Measurements from ENCODE around the gene ASB15.
"Not testable (repeated sequence)": the region's sequence is repeated elsewhere in the genome, so short reads cannot be mapped to it uniquely, and the experiment has no call there.

Gene ASB15

GRCh38 chr7:123598657-123599056 lies 3.0 kb upstream of the ASB15 start:
- DNase-seq (ENCODE audit: low read depth): no peak

- DNase-seq (ENCODE audit: low read depth): no peak
Measured at GRCh38 chr7:123599766-123600165, 1.9 kb upstream of the ASB15 start.

- DNase-seq (ENCODE audit: low read depth): no peak
Measured at GRCh38 chr7:123600876-123601275, 745 bp upstream of the ASB15 start.

DNA sequence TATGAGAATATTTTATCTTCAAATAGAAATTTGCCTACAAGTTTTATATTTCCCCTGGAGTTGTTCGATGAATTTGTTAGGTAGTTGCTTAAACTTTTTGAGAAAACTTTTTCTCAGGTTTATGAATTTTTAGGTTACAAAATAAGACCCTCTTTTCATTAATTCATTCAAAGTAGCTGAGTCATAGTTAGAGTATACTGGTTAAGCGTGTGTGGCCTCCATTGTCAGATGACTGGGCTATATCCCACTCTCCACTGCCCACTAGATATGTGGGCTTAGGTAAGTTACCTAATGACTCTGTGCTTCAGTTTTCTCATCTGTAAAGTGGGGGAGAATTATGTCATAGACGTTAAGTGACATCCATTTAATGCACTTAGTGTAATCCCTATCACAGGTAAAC lies 1.0 kb downstream of the ASB15 start:
- no peak for DNase-seq (ENCODE audit: low read depth)

DNA sequence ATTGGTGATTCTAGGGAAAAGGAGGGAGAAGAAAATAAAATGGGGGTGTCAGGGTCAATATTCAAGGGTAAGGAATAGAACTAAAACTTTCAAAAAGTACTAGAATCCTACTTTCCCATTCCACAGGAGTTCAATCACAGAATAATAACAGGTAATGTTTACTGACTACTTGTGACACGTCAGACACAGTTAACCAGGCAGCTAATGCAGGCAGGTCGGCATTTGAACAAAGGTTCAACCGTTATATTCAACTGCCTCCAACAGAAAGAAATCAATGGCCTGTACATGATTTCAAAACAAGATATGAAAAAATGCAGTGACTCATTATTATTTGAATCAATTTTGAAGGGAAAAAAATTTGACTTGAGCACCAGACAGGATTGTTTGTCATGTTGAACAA lies 3.1 kb downstream of the ASB15 start:
- no peak for DNase-seq (ENCODE audit: low read depth)

GRCh38 chr7:123607423-123607975 lies 5.9 kb downstream of the ASB15 start:
- no peak for DNase-seq (ENCODE audit: low read depth)

- DNase-seq (ENCODE audit: low read depth): no peak
Measured at GRCh38 chr7:123608991-123609882, 7.6 kb downstream of the ASB15 start.

GRCh38 chr7:123609883-123610239 lies 8.2 kb downstream of the ASB15 start:
- DNase-seq (ENCODE audit: low read depth): no peak

GRCh38 chr7:123612024-123612423 lies 10.4 kb downstream of the ASB15 start:
- no peak for DNase-seq (ENCODE audit: low read depth)

- DNase-seq (ENCODE audit: low read depth): no peak
Measured at GRCh38 chr7:123615344-123615743, 13.7 kb downstream of the ASB15 start.

DNA sequence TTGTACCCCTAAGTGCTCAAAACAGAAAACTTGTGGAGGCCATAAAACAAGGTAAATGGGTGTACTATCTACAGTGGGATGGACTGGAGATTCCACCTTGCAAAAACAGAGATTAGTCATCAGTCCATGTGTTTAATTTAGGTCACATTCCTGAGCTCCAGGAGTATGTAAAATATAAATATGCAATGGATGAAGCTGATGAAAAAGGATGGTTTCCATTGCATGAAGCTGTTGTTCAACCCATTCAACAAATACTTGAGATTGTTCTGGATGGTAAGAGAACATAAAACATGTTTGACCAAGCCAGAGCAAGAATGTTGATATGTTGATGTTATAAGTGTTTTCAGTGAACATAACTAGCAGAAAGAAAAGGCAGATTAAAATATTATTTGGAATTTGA lies 14.6 kb downstream of the ASB15 start:
- no peak for DNase-seq (ENCODE audit: low read depth)

GRCh38 chr7:123621707-123622106 lies 20.1 kb downstream of the ASB15 start:
- no peak for DNase-seq (ENCODE audit: low read depth)

GRCh38 chr7:123622660-123623386 lies 21.2 kb downstream of the ASB15 start:
- no peak for DNase-seq (ENCODE audit: low read depth)

- DNase-seq (ENCODE audit: low read depth): peak; percentile 15
Measured at GRCh38 chr7:123624527-123625183, 23.0 kb downstream of the ASB15 start.

- no peak for DNase-seq (ENCODE audit: low read depth)
Measured at GRCh38 chr7:123625254-123625653, 23.6 kb downstream of the ASB15 start.

DNA sequence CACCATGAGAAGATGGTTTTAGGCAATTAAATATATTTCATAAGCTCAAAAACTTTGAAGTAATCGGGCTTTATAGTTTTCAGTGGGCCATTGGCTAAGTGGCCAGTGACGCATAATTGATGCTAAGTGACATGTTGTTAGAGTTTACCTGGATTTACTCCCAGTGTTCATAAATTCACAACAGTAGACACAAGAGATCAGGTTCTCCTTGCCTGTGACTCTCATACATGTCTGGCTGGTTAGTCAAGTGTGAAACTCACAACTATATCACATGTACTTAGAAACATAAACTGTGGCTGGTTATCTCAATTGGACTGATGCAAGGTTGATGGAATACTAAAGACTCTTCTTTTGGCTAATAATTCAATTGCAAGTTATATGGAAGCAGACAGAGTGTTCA lies 26.2 kb downstream of the ASB15 start:
- no peak for DNase-seq (ENCODE audit: low read depth)

DNA sequence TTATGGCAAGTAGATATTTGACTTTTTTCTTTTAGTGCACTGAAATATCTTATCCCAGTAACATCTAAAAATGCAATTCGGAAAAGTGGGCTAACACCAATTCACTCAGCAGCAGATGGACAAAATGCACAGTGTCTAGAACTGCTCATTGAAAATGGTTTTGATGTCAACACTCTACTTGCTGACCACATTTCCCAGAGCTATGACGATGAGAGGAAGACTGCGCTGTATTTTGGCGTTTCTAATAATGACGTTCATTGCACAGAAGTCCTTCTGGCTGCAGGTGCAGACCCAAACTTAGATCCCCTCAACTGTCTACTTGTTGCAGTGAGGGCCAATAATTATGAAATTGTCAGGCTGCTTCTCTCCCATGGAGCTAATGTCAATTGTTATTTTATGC lies 27.2 kb downstream of the ASB15 start:
- DNase-seq (ENCODE audit: low read depth): no peak

DNA sequence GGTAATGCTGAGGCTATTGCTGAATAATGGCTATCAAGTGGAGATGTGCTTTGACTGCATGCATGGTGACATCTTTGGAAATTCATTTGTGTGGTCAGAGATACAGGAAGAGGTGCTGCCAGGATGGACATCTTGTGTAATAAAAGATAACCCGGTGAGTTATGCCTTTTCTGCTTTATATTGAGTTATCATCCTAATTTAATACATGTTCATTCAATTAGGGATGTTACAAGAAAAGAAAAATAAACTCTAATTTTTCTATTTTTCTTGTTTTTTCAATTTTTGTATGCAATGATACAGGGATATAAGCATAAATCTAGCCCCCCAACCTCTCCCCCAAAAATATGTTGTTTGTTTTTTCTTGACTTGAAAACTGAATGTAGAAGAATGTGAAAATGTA lies 27.7 kb downstream of the ASB15 start:
- no peak for DNase-seq (ENCODE audit: low read depth)

GRCh38 chr7:123632808-123633207 lies 31.2 kb downstream of the ASB15 start:
- no peak for DNase-seq (ENCODE audit: low read depth)

- no peak for DNase-seq (ENCODE audit: low read depth)
Measured at GRCh38 chr7:123633553-123633952, 31.9 kb downstream of the ASB15 start.

DNA sequence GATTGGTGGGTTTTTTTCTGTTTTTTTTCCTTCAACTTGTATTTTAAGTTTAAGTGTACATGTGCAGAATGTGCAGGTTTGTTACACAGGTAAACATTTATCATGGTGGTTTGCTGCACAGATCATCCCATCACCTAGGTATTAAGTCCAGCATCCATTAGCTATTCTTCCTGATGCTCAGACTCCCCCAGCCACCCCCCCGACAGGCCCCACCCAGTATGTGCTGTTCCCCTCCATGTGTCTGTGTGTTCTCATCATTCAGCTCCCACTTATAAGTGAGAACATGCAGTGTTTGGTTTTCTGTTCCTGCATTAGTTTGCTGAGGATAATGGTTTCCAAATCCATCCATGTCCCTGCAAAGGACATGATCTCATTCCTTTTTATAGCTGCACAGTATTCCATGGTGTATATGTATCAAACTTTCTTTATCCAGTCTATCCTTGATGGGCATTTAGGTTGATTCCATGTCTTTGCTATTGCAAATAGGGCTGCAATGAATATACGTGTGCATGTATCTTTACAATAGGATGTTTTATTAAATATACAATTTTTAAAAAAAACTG lies 32.5 kb downstream of the ASB15 start:
- DNase-seq (ENCODE audit: low read depth): not testable (repeated sequence)

Data from stimulated activated CD8-positive, alpha-beta memory T cell treated with anti-CD3 and anti-CD28 coated beads, Interleukin-12 subunit alpha, Interleukin-12 subunit beta, amount 100 ng/mL, for 1 hour (primary cell).